Endothelial cell of umbilical vein (primary cell): Measurements from ENCODE around the gene PROK2.

Source experiments
- CTCF ChIP-seq, 2 donors: IDR thresholded peaks; 1 replicate in 1 of 2; 2 replicates in 1 of 2; pipeline ENCODE4 v1.5.1; 2011; ENCODE audit warnings: low read length in 2 of 2, mild to moderate bottlenecking in 2 of 2, moderate library complexity in 2 of 2, control low read depth in 1 of 2, inconsistent platforms in 1 of 2, low read depth in 1 of 2; ENCODE audit not compliant: insufficient read depth in 1 of 2; ENCODE audit errors: extremely low read depth in 1 of 2
- POLR2A ChIP-seq: IDR thresholded peaks from 2 replicates; pipeline ENCODE4 v1.6.1; 2012; ENCODE audit warnings: low read depth, mild to moderate bottlenecking, control low read depth, low read length

DNA sequence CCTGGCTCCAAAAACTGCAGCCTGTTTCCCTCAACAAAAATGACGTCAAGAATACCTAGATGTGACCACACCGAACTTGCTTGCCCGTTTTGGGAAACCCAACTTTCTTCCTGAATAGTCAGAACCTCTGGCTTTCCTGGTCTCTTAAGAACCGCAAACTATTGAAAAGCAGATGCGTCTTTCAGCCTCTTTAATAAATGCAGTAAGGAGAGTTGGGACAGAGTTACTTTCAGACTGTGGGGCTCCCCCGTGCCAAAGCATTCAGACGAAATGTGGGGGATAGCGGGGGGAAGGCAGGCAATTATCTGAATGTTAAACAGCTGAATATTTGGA, 1.2 kb upstream of the PROK2 start:
- TF ChIP-seq CTCF (IDR thresholded peaks at IDR 0.05; ENCODE audit: extremely low read depth in 1 of 2, insufficient read depth in 1 of 2, low read depth in 1 of 2, low read length in 2 of 2) (no peak), POLR2A (no peak)
